Stimulated activated CD4-positive, alpha-beta T cell treated with anti-CD3 and anti-CD28 coated beads, Interleukin-2, amount 100 ng/mL, for 4 hours (primary cell): Measurements from ENCODE around the gene TTYH1.
"Not testable (repeated sequence)": the region's sequence is repeated elsewhere in the genome, so short reads cannot be mapped to it uniquely, and the experiment has no call there.

Experiments used
- DNase-seq: peaks from one replicate; pipeline ENCODE4 v3.0.0-alpha.2; 2020; ENCODE audit warnings: low read depth

TTYH1 gene

GRCh38 chr19:54461210-54461609 is 45.9 kb downstream of the TTYH1 start:
- DNase-seq: no peak

GRCh38 chr19:54461613-54462012 is 46.3 kb downstream of the TTYH1 start:
- no peak for DNase-seq

- DNase-seq: no peak
These were observed 46.9 kb downstream of the TTYH1 start for GRCh38 chr19:54462047-54462654.

- DNase-seq: peak; percentile 50
These were observed 47.6 kb downstream of the TTYH1 start for GRCh38 chr19:54462655-54463530.

- DNase-seq: peak; percentile 92
These were observed 48.3 kb downstream of the TTYH1 start, which contains the start of gene LENG9 for GRCh38 chr19:54463531-54464043. LENG9 (minus strand) TSS chr19:54463778; CDS start chr19:54463526, 252 bp downstream.

- peak; percentile 72 for DNase-seq
These were observed 48.9 kb downstream of the TTYH1 start for GRCh38 chr19:54464044-54464629.

- peak; percentile 50 for DNase-seq
These were observed 49.6 kb downstream of the TTYH1 start for GRCh38 chr19:54464630-54465425.

GRCh38 chr19:54465426-54466109 is 50.3 kb downstream of the TTYH1 start:
- no peak for DNase-seq

- not testable (repeated sequence) for DNase-seq
These were observed 50.8 kb downstream of the TTYH1 start for GRCh38 chr19:54466110-54466480.

- no peak for DNase-seq
These were observed 54.3 kb downstream of the TTYH1 start for GRCh38 chr19:54469496-54469934.

- DNase-seq: no peak
These were observed 55.1 kb downstream of the TTYH1 start for GRCh38 chr19:54470276-54470887.

- no peak for DNase-seq
These were observed 55.9 kb downstream of the TTYH1 start for GRCh38 chr19:54470991-54471782.

- no peak for DNase-seq
These were observed 58.0 kb downstream of the TTYH1 start, which contains the start of gene CDC42EP5 for GRCh38 chr19:54473071-54473891. CDC42EP5 (minus strand) TSS chr19:54473296; CDS start chr19:54465547, 7,749 bp downstream.

- DNase-seq: no peak
These were observed 58.7 kb downstream of the TTYH1 start for GRCh38 chr19:54473892-54474372.

GRCh38 chr19:54475706-54476105 is 60.4 kb downstream of the TTYH1 start:
- DNase-seq: no peak

- DNase-seq: no peak
These were observed 62.4 kb downstream of the TTYH1 start for GRCh38 chr19:54477650-54478049.

GRCh38 chr19:54478677-54479266 is 63.5 kb downstream of the TTYH1 start:
- no peak for DNase-seq

- no peak for DNase-seq
These were observed 64.8 kb downstream of the TTYH1 start for GRCh38 chr19:54480051-54480450.
